DMS79 (cell line): ENCODE results near the gene FMNL2.

ENCODE experiments used
- DNase-seq: peaks from one replicate; lab custom pipeline; 2025; lab: John Stamatoyannopoulos, UW

FMNL2 gene

GRCh38 chr2:152618193-152618564 is 283.2 kb downstream of the FMNL2 start:
- no peak for DNase-seq

GRCh38 chr2:152620208-152620607 is 285.2 kb downstream of the FMNL2 start:
- no peak for DNase-seq

DNA sequence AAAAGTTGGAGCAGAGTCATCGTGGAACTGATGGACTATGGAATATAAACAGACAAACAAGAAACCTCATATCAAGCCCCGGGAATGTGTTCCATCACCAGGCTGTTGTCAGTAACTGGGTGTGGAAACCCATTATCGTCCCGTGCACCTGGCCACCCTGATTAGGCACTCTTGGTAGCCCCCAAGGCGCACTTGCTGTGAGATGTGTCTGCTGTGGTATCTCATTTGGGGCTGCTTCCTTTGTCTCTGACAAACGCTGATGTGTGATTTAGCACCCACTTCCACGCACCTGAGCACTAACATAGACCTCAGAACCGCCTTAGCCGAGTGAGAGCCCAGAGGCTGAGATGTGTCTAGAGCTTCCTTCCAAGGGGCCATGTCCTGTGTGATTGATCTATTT is 286.0 kb downstream of the FMNL2 start:
- DNase-seq = no peak

- no peak for DNase-seq
These were observed 287.2 kb downstream of the FMNL2 start for GRCh38 chr2:152622219-152622618.

- DNase-seq = no peak
These were observed 288.2 kb downstream of the FMNL2 start for GRCh38 chr2:152623076-152623740.

GRCh38 chr2:152623775-152624174 is 288.8 kb downstream of the FMNL2 start:
- DNase-seq = no peak

GRCh38 chr2:152624805-152625204 is 289.8 kb downstream of the FMNL2 start:
- no peak for DNase-seq

GRCh38 chr2:152626911-152627339 is 292.0 kb downstream of the FMNL2 start:
- no peak for DNase-seq

DNA sequence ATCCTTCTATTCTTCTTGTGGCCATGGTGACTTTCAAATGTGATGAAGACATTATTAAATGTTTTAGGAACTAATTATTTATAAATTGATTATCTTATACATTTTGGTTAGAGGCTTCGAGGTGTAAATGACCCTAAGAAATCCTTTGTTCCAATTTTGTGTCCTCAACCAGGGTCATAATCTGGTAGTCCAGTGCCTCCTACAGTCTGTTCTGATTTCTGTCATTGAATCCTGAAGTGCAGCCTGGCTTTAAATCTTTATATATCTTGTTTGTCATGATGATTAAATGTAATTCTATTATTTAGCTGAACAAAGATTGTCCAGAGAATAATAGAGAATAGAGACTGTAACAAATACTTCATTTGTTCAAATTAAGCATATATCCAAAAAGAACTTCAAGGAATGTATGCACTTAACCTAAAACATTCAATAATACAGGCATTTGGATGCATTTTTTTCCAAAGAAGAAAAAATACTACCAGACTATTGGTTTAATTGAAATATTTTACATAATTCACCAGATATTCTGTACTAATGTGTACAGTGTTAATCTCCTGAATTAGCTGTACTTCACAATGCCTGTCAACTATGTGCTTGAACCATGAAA is 292.5 kb downstream of the FMNL2 start:
- no peak for DNase-seq

DNA sequence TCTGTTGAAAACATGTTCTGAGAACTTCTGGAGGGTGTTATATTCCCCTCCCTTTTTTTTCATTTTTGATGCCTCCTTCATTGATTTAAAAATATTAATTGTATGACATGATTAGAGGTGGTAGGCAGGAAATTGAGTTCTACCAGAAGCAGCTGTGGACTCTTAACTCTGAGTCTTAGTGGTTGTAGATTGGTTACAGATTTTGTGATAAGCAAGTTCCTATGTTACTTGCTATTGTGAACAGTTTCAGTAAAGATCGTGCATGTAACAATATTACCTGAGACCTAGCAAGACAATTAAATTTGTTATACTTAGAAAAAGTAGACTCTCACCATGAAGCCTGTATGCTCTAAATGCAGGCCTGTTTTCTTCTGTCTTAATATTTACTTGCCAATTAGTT is 294.2 kb downstream of the FMNL2 start:
- DNase-seq = no peak

DNA sequence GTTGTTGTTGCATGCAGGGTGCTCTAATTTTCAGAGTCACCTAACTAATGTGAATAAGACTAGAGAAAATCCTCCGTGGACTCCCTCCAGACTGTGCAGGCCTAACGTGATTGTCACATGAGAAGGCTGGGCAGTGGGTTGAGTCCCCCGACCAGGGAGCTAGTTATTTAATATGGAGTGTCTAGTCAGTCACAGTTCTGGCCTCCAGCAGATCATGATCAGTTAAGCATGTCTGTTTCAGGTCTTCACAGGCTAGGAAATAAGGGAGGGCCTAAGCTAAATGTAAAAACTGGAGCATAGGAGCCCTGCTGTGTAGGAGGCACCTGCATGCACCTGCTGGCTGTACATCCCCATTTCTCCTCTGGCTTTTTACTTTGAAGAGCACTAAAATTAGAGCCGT is 295.5 kb downstream of the FMNL2 start:
- no peak for DNase-seq

DNA sequence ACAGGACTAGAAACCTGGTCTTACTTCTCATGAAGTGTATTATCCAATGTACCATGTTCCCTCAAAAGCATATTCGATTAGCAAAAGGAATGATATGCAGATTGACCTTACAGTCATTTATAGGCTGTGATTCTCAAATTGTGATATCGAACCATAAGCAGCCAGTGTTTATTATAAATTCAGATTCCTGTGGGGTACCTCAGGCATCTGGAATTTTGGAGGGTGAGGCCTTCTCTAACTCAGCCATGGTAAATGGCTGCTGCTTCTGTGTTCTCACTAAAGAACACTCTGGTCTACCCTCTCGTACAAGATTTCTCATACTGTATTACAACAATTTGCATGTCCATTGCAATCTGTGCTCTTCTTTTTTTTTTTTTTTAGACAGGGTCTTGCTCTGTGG is 297.8 kb downstream of the FMNL2 start:
- DNase-seq = no peak

GRCh38 chr2:152635635-152636298 is 300.8 kb downstream of the FMNL2 start:
- no peak for DNase-seq

DNA sequence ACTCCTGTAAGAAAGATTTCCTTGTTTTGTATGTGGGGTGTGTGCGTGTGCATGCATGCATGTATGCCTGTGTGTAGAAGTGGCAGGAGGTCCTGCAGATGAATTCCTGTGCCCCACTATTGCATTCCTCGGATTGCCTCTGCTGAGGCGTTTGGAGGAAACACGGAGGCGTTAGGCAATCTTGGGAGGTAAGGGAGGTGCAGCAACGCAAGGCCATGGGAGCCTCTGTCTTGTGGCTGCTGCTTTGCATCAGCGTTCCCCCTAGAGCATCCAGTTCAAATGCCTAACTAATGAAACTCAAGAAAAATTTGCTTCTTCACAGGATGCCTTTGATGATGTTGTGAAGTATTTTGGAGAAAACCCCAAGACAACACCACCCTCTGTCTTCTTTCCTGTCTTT is 302.3 kb downstream of the FMNL2 start:
- DNase-seq = no peak

- no peak for DNase-seq
These were observed 303.1 kb downstream of the FMNL2 start for GRCh38 chr2:152638056-152638455.

DNA sequence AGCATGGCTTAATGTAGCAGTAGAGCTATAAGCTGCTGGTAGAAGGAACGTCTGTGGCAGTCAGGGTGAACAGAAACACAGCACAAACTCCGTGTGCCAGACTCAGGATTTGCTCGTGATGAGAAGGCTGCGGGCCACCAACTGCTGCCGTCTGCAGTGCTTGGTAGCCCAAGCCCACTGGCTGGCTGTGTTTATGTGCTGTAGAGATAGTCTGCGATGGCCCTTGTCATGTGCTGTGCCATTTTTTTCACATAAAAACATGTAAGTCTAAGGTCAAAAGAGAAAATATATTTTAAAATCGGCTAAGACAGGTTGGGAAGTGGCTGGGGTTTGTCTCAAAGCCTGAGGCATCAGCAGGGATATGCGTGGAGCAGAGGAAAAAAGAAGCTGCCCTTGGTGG is 303.6 kb downstream of the FMNL2 start:
- DNase-seq = no peak

DNA sequence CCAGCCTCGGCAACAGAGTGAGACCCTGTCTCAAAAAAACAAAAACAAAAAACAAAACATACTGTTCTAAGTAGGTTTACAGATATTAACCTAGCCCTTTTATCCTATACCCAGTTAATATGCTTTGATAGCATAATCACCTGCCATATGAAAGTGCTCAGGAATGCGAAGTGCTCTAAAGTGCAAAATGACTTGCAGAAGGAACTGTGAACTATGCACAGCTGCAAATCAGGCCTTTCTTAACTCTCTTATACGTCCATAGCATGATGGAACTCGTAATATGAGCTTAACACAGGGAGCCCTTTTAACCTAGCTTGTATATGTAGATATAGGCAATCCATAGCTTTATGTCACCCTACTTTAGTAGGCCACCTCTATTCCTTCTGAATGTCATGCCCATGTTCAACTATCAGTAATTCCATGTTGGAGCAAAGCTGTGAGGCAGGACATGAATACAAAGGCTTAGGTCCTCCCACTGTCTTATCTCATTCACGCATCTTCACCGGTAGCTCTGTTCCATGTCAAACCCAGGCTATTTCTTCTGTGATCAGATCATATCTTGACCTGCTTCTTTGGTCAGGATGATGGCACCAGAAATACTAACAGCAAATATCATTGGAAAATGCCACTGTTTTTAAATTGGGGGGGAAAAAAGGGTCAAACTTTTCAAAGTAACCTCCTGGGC is 309.4 kb downstream of the FMNL2 start:
- no peak for DNase-seq

GRCh38 chr2:152646264-152646663 is 311.3 kb downstream of the FMNL2 start:
- no peak for DNase-seq

GRCh38 chr2:152646775-152647174 is 311.8 kb downstream of the FMNL2 start:
- no peak for DNase-seq

GRCh38 chr2:152647552-152647951 is 312.6 kb downstream of the FMNL2 start:
- DNase-seq = peak; percentile 79

DNA sequence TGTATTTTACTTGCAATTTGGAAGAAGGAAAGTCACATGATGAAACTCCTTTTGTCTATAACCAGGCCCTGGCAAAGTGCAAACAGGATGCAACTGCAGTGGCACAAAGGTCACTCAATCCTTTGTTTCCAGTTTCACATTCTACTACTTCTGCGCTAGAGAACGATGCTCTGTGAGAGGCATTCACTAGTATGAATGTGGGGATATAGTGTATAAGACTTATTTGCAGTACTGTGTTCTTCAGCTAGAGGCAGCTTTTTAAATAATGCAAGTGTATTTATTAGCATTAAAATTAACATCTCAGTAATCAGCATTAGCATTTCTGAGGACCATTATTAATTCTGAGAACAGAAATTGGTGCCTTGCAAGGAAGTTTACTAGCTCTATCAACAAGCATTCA is 313.4 kb downstream of the FMNL2 start:
- no peak for DNase-seq

DNA sequence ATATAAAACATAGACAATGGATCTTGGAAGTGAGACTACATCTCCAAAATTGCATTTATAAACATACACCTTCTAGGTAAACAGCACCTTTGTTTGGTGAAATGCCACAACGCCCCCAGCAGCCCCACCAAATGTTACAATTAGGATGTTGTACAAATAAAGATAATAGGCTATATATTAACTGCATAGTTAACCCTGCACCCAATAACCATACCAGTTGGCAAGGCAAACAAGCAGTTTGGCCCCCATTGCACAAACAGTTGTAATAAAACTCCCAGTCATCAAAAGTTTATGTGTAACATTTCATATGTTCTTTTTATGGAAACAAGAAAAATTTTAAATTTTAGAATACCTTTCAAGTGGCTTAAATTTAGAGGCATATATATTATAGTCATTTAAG is 315.0 kb downstream of the FMNL2 start:
- no peak for DNase-seq

- DNase-seq = no peak
These were observed 315.9 kb downstream of the FMNL2 start for GRCh38 chr2:152650768-152651371.
